ENCODE results near the gene UNC5B.
"Not testable (repeated sequence)": the region's sequence is repeated elsewhere in the genome, so short reads cannot be mapped to it uniquely, and the experiment has no call there.

UNC5B gene

DNA sequence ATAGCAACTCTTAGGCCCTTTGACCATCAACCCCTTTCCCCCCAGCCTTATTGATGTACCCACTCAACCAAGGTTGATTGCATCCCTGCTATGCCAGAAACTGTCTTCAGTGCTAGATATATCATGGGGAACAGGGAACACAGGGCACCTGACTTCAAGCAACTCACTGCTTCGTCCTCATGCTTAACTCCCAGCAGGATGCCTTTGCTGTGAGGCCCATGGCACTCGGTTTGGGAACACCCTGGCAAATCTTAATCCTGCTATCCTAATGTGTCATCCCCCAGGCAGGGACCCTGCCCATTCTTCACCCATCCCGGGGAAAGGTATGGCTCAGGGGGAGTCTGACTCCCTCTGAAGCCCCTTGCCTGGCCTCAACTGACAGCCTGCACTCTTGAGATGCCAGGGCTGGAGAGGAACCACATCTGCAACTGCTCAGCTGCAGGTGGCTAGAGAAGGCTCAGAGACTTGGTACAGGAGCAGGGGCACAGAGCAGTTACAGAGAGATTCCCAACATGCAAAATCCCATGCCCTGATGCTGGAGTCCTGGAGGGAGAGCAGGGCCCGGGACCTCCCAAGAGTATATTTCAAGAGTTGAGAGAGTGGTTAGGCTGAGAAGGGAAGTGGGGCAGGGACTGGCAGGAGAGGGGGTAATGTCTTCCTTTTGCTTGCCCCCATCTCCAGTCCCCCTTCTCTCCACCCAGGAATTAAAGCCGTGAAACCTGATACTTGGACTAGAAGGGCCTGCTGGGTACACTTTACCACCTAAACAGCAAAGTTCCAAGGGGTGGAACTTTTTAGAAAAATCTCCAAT lies 2.4 kb upstream of the UNC5B start:
- DNase-seq (ENCODE audit: low spot score), result no peak

DNA sequence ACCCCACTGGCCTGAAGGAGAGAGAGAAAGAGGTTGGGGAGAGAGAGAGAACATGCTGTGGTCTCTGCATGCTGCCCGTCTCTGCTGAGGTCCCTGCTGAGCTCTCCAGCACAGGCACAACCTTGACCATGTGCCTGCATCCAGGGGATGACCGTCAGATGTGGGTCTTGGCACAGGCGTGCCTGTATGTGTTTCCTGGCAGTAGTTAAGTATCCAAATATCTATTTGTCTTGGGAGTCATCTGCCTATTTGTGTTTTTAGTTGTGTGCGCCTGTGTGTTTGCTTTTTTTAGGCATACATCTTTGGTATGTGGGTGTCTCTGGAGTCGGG lies 1.9 kb upstream of the UNC5B start:
- DNase-seq (ENCODE audit: low spot score), result no peak

DNA sequence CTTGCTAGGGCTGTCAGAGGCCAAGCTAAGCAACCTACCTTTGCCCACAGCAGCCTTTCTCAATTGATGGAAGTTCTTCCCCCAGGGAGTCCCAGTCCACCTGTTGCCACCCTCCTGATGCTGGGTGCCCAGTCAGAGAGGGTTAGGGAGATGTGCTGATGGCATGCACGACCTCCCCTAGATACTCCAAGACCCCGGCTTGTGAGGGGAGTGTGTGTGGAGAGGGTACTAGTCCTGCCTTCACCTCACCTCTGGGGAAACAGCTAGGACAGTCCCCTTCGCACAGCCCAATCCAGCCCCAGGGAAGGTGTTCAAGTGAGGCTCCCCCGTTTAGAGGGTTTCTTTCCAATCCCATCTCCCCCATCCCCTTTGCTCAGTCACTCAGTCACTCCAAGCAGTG lies 1.3 kb upstream of the UNC5B start:
- no peak for DNase-seq (ENCODE audit: low spot score)

DNA sequence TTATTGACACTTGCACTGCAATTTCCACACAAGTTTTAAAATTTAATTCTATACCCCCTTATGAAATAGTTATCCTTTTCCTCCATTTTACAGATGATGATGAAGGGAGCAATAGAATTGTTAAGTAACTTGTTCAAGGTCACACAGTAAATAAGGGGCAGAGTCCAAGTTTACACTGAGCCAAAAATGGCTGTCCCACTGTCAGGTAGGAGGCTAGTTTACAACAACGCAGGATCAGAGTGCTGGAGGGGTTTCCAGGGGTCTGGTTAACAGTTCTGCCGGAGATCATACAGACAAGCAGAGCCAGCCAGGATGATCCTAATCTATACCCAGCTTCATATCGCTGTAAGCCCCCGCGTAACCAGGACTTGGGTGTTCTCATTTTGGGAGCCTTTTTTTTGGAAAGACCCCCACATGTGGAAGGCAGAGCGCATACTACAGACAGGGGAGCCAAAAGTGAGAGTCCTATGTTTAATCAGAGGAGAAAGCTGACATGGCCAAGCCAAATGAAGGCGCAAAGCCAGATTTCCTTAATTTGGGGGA lies 524 bp upstream of the UNC5B start:
- DNase-seq (ENCODE audit: low spot score), result no peak

DNA sequence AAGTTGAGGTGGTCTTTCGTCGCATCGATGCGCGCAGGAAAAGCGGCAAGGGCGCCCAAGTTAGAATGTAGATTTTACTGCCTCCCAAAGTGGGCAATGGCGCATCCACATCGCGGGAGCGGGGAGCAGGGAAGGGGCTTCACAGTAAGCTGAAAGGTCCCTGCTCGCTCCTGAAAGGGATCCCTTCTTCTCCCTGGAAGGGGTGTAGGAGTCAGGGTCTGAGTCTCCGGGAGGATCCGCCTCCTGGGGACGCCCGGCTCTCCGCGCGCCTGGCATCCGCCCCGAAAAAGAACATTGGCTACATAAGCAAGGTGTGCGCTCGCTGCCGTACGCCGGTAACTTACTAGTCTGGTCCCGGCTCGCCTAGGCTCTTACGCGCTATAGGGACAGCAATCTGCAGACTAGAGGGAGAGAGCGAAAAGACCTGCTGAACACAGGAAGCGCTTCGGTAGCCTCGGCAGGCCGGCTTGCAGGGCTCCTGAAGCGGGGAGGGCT lies 804 bp downstream of the UNC5B start:
- peak; percentile 59 for DNase-seq (ENCODE audit: low spot score)

DNA sequence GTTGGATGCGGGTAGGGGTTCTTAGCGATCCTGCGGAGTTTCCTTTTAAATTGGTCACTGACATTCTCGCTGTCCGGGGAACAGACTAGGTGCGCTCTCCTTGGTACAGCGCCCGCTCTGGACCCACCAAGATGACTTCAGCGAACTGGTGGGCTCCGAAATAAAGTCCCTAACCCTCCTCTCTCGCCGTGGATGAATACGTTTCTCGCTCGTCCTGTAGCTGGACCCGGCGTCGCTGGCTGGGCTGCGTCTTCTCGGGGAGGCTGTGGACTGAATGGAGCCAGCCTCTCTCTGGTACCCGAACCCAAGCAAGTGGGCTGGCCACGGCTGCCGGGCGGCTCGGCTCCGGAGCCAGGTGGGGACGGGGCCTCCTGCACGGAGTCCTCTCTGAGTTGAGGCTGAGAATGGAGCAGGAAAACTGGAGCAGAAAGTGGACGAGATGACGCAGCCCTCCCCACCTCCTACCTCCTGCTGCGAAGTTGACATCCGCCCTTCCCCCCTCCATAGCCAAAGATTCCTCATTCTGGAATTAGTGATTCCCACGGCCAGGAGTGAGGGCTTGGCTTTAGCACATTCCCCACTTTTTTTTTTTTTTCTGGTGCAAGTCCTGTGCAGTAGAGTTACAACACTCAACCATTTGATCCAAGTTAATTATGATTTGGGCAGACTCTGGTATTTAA lies 1.5 kb downstream of the UNC5B start:
- peak; percentile 84 for DNase-seq (ENCODE audit: low spot score)

DNA sequence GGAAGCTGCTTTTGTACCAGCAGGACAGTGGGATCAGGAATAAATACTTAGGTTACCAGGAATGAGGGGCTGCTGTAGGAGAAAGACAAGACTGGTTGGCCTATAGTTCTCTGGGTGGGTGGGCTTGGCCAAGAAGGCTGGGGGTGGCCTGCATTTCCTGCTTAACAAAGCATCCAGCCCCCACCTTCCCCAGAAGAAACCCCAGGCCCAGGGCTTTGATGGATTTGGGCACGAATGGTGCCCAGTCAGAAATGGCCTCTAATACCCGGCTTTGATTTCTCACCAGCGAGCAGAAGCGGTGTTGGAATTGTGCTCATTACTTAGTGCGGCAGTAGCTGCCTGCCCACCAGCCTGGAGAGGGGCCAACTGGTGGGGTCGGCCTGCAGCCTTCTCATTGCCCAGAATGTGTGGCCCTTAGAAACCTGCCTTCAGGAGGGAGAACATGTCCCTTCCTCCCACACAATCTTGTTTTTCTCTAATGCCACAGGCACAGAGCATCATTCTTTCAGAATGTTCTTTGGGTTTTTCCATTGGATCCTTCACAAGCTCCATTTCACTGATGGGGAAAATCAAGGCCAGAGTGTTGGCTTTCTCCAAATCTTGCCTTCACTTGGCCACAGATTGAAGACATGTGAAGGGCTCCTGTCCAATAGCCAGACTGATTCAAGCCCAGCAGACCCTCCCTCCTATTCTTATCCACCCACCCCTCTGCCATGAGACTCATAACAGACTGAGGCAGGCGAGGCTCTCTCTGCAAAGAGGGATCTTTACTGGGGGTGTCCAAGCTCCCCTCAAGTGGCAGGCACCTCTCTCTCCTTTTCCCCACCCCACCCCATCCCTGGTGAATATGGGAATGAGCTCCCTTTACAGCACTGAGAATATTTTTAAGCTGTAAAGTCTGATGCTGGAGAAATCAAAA lies 2.5 kb downstream of the UNC5B start:
- DNase-seq (ENCODE audit: low spot score), result no peak

DNA sequence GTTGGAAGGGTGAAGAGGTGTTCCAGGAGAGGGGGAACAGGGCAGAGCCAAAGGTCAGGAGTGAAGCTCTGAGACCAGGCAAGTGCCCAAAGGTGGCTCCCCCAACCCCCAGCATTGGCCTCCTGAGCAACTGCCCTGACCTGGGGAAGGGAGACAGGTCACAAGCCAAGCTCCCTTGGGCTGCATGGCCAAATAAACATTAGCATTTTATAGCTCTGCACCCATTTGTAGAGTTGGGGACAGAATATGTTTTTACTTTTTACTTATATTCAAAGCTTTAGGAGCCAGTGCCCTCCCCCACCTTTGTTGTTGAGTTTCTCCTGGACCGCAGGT lies 4.0 kb downstream of the UNC5B start:
- DNase-seq (ENCODE audit: low spot score), result no peak

DNA sequence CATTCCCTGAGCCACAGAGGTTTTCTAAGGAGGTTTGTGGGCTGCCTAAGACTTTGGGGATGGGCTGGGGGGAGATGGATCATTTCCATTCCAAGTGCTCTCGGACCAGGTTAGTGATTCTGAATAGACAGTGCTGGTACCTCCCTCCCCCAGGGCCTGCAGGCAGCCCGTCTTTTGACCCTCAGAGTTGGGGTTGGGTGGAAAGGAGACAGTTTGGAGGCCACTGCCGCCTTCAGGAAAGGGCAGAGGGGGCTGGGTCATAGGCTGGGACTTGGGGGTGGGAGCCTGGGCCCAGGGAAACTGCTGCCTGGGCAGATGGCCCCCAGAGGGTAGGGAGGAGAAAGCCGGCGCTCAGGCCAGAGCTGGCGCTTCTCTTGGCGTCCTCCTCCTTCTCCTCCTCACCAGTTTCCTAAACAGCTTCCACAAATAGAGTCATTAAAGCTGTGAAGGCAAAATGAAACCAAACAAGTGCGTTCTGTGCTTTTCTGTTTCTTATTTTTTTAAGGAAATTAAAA lies 4.4 kb downstream of the UNC5B start:
- DNase-seq (ENCODE audit: low spot score), result peak; percentile 56

DNA sequence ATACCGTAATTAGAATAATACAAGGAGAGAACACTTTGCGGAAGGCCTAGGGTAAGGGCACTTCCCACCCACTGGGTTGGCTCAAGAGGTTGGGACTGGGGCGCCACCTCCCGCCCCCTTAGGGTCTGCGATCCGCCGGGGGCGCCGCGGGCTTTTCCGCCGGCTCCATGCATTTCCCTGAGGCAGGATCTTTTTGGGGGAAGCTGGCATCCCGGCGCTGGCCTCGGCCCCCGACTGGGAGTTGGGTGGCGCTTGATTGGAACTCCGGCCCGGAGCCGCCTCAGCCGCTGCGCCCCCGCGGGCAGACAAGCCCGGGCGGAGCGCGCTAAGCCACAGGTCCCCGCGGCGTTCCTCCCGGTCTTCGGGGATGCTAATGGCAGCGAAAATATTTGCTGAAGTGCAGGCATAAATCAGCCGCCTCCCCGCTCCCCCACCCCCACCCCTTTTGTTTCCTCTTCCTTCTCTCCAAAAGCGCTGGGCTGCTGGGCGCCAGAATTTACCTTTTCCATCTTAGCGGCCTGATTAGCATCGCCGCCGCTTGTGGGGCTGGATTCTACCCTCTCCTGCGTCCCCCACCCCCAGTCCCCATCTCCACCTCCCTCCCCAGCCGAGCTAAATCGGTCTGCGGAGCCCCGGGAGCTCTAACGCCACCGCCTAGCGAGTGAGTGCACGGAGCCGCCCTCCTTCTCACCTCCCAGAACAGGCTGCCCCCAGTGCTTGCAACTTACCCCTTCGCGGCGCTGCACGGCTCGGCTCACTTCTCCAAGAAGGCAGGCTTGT lies 5.1 kb downstream of the UNC5B start:
- DNase-seq (ENCODE audit: low spot score), result peak; percentile 74

DNA sequence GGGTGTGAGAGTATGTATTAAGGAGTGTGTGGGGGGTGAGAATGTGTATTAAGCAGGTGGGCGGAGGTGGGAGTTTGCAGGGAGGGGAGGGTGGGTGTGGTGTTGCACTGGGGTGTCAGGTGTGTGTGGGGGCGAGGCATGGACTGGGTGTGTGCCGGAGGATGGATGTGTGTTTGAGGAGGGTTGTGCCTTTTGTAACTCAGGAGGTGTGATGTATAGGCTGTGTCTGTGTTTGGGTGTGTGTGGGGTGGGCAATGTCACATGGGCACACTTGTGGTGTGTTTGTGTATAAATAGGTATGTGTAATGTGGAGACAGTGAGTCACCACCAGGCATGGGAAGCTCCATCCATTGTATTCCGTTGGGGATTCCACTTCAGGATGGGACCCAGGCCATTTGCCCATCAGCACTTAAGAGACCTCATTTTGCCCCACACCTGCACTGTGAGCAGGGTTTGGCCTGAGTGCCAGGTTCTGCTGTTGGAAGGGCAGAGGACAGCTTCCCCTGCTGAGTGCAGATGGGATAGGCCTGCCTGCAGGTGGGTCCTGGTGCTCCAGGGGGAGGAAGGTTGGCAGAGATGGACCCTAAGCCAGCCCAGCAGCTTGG lies 5.8 kb downstream of the UNC5B start:
- DNase-seq (ENCODE audit: low spot score), result no peak

DNA sequence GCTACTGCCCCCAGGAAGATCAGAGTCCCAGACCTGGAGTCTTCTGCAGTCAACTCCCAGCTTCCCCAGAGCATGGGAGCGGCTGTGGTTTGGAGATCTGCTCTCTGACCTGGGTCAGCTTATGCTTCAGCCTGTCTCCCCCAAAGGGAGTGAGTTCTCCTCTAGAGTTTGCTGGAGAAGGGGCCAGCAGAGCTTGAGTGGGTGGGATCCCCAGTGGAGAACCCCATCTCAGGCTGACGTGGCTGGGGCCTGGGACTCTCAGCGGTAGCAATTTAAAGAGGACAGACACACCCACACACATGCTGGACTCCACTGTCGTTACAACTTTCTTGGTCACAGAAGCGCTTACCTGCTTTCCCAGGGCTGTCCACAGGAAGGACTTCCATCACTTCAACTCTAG lies 6.3 kb downstream of the UNC5B start:
- DNase-seq (ENCODE audit: low spot score), result no peak

DNA sequence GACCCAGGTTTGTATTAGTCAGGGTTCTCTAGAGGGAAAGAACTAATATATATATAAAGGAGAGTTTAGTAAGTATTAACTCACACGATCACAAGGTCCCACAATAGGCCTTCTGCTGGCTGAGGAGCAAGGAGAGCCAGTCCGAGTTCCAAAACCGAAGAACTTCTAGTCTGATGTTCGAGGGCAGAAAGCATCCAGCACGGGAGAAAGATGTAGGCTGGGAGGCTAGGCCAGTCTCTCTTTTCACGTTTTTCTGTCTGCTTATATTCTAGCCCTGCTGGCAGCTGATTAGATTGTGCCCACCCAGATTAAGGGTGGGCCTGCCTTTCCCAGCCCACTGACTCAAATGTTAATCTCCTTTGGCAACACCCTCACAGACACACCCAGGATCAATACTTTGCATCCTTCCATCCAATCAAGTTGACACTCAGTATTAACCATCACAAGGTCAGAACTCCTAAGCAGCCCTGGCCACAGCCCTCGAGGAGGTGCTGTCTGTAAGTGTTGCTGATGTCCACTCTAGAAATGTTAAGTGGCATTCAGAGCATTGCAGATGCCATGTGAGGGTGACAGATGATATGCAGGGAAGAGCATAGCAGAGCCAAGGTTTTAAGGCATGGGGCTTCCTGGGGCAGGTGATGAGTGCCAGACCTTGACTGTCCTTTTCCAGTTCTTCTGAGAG lies 7.0 kb downstream of the UNC5B start:
- DNase-seq (ENCODE audit: low spot score), result not testable (repeated sequence)

DNA sequence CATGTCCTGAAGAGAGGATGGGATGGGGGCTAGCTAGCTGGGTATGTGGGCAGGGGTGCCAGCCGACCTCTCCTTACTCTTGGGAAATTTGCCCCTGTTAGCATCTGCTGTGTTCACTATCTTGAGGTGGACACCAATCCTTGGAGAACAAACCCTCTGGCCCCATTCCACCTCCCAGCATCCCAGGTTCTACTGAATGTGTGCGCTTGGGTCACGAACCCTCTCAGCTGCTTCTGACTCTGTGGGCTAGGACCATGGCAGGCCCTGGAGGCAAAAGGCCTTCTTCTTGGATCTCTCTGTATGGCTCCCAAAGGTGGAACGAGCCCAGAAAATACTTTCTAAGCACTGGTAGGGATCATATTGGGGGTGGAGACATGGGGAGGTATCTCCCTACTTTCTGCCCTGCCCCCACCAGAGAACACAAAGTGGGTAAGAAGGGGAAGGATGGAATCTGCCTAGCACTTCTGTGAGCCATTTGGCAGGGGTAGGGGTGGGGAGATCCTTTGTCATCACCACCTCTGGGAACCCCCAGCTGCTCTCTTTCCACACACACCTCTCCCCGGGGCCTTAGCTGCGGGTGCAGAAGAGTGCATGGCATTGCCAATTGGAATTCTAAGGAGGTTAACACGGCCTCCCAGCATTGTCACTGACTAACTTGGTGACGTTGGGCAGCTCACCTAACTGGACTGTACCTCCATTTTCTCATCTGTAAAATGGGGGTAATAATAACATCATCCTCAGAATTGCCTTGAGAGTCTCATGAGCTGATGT lies 7.7 kb downstream of the UNC5B start:
- DNase-seq (ENCODE audit: low spot score), result no peak

DNA sequence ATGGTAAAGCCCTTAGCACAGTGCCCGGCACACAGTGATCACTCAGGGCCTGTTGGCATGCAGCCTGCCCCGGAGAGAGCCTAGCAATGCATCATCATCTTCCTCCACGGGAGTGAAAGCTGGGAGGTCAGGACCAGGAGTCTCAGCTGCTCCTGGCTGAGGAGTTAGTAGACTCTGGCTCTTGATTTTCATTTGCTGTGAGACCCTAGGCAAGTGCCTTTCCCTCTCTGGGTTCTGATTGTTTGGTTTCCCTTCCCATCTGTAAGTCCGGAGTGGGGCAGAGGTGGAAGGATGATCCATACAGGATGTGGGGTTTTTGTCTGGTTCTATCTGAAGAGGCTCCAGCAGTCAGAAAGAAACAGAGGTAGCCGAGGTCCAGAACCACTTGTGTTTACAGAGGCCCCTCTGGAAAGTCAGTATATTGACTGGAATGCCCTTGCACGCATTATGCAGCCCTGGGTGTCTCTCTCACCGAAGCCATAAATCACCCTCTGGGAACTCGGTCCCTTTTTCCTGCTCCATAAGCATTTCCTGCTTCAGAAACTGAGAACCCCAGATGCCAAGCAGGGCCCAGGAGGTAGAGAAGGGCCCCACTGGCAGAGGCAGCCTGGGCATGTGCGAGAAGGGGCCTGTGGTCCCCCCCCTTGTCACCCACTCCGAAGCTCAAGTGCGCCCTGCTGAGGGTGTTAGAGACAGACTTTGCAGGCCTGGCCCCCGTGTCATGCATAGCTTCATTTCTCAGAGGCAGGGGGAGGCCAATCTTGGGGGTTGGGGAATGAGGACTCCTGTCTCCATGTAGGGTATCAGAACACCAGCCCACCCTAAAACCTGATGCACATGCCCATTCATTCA lies 8.5 kb downstream of the UNC5B start:
- DNase-seq (ENCODE audit: low spot score), result no peak

DNA sequence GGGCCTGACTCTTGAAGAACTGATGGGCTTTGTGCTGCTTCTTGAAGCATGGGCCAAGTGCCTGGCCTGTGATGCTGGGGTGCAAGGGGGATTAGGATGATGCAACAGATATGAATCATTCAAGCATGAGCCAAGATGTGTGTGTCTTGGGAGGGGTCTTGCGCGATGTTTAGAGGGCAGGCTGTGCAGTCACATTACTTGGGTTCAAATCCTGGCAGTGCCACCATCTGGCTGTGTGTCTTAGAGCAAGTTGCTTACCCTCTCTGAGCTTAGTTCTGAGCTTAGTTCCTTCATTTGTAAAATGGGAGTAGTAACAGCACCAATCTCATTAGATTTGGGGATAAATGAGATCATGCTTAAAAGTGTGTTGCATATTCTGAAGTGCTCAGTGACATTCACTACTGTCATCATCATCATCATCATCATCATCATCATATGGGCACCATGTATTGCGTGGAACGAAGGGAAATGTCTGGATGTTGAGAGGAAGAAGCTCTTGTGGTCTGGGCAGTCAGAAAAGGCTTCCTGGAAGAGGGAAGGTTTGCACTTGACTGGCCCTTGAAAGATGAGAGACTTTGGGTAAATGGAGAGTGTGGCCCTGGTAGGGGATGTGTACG lies 9.3 kb downstream of the UNC5B start:
- DNase-seq (ENCODE audit: low spot score), result no peak

DNA sequence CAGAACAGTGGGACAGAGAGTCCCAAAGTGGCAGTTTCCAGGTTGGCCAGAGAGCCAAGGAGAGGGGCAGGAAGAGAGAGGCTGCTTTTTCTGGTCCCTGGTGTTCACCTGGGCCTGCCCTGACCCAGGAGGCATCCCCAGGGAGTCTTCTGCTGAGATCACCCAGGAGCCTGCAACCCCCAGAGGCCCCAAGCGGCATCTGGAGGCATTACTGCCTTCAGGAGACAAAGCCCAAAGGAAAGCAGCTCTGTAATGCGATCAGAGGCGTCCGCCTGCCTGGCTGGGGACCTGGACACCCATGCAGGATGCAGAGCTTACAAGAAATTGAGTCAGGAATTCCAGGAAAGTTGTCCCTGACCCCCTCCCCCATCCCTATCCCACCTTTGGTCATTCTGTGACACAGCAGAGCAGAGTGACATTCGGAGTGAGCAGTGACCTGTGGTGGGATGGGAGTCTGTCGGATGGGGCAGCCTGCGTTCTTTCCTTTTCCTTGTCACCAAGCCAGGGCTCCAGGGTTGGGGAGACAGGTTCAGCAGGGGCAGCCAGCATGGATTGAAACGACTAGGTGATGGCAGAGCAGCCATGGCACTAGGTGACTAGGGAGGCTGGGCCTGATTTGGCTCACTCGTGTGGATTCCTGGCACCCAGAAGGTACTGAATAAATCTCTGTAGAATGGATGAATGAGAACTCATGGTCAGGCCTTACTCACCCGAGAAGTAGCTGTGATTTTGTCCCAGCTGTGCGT lies 10.4 kb downstream of the UNC5B start:
- DNase-seq (ENCODE audit: low spot score), result peak; percentile 42
